Fibroblast of villous mesenchyme (primary cell): ENCODE results near the gene INPP5B. TPM values are rescaled to one million over a fixed set of nuclear protein-coding genes. Genes with fewer than 3 reads are reported as not detected.

Experiments used
- DNase-seq: peaks from one replicate; pipeline ENCODE4 v3.0.0-alpha.2; 2010; ENCODE audit warnings: low read depth
- H3K4me3 ChIP-seq: 2 replicates; pipeline ENCODE4 v1.5.1; 2011; ENCODE audit warnings: low read depth, mild to moderate bottlenecking, low read length
- CTCF ChIP-seq: IDR thresholded peaks from 2 replicates; pipeline ENCODE4 v1.5.1; 2012; ENCODE audit warnings: low read depth, mild to moderate bottlenecking, low read length; ENCODE audit not compliant: insufficient read depth
- total RNA-seq: library from RNA; depleted of rRNA; stranded (reverse); fragments of >200 nt; gene quantifications from 2 replicates; pipeline ENCODE4 v1.2.3, GENCODE V29; 2012

The INPP5B gene
- total RNA-seq, 1 donor = 31.1 TPM

- no peak for DNase-seq
- no peak for TF ChIP-seq CTCF
These were observed 101.1 kb downstream of the INPP5B start for GRCh38 chr1:37845786-37846185.

GRCh38 chr1:37845049-37845646, 101.7 kb downstream of the INPP5B start:
- no peak for TF ChIP-seq CTCF
- DNase-seq = no peak
- no peak overlapping the region for H3K4me3 ChIP-seq

More at GRCh38 chr1:37845786-37846185, 101.1 kb downstream of the INPP5B start:
- H3K4me3 ChIP-seq = no peak overlapping the region

- TF ChIP-seq CTCF = no peak
- DNase-seq = no peak
- H3K4me3 ChIP-seq = no peak overlapping the region
These were observed 102.3 kb downstream of the INPP5B start for GRCh38 chr1:37844536-37844935.

- no peak for DNase-seq
- H3K4me3 ChIP-seq = no peak overlapping the region
- TF ChIP-seq CTCF = no peak
These were observed 105.2 kb downstream of the INPP5B start for GRCh38 chr1:37841652-37842051.

- TF ChIP-seq CTCF = no peak
- peak; percentile 11 for DNase-seq
- H3K4me3 ChIP-seq = no peak overlapping the region
These were observed 106.1 kb downstream of the INPP5B start for GRCh38 chr1:37840711-37841110.

- TF ChIP-seq CTCF = no peak
- no peak overlapping the region for H3K4me3 ChIP-seq
- DNase-seq = no peak
These were observed 107.2 kb downstream of the INPP5B start for GRCh38 chr1:37839676-37840075.

GRCh38 chr1:37836788-37837187, 110.1 kb downstream of the INPP5B start:
- H3K4me3 ChIP-seq = no peak overlapping the region
- no peak for DNase-seq
- TF ChIP-seq CTCF = no peak
